Memory B cell (primary cell): ENCODE measurements around the gene TLR6.

Experiments used
- ATAC-seq: fragments of 150-1000 bp; cut with Tn5 transposase; 2 replicates; pipeline ENCODE4 v1.10.0; 2021; ENCODE audit warnings: low read depth, mild to moderate bottlenecking, moderate library complexity
- DNase-seq, 2 donors: peaks; one replicate each; pipeline ENCODE4 v3.0.0; 2022; ENCODE audit warnings: low spot score in 2 of 2
- H3K27ac Mint-ChIP-seq: one replicate; pipeline ENCODE4 v1.8.0; 2022; ENCODE audit warnings: mild to moderate bottlenecking, moderate library complexity, mixed read lengths
- H3K27me3 Mint-ChIP-seq: one replicate; pipeline ENCODE4 v1.8.0; 2022; ENCODE audit warnings: mixed read lengths
- H3K36me3 Mint-ChIP-seq: one replicate; pipeline ENCODE4 v1.8.0; 2022; ENCODE audit warnings: mild to moderate bottlenecking, mixed read lengths
- H3K4me1 Mint-ChIP-seq: one replicate; pipeline ENCODE4 v1.8.0; 2022; ENCODE audit warnings: mixed read lengths
- H3K4me3 Mint-ChIP-seq: one replicate; pipeline ENCODE4 v1.8.0; 2022; ENCODE audit warnings: mild to moderate bottlenecking, moderate library complexity, mixed read lengths
- H3K9me3 Mint-ChIP-seq: one replicate; pipeline ENCODE4 v1.8.0; 2022; ENCODE audit warnings: mixed read lengths

The TLR6 gene

GRCh38 chr4:38873290-38873944 lies 16.8 kb upstream of the TLR6 start:
- Mint-ChIP-seq H3K4me1 (peaks cover 10% of the 10 kb centered on the region), H3K27me3 (no peaks in the 10 kb centered on the region), H3K36me3 (no peaks in the 10 kb centered on the region), H3K9me3 (no peaks in the 10 kb centered on the region), H3K4me3 (no peak overlapping the region), H3K27ac (no peak overlapping the region)
- no peak for ATAC-seq
- no peak for DNase-seq

- H3K4me1 Mint-ChIP-seq: peaks cover 12% of the 10 kb centered on the region
- no peaks in the 10 kb centered on the region for H3K9me3 Mint-ChIP-seq
- DNase-seq: no peak
- H3K27me3 Mint-ChIP-seq: no peaks in the 10 kb centered on the region
- no peak for ATAC-seq
- H3K36me3 Mint-ChIP-seq: no peaks in the 10 kb centered on the region
- H3K4me3 Mint-ChIP-seq: no peak overlapping the region
- H3K27ac Mint-ChIP-seq: no peak overlapping the region
Measured at GRCh38 chr4:38872620-38873019, 16.0 kb upstream of the TLR6 start.

GRCh38 chr4:38871593-38871992 lies 15.0 kb upstream of the TLR6 start:
- Mint-ChIP-seq H3K4me3 (no peak overlapping the region), H3K27ac (no peak overlapping the region), H3K36me3 (no peaks in the 10 kb centered on the region), H3K9me3 (no peaks in the 10 kb centered on the region), H3K4me1 (peaks cover 16% of the 10 kb centered on the region), H3K27me3 (no peaks in the 10 kb centered on the region)
- ATAC-seq: no peak
- DNase-seq: no peak

GRCh38 chr4:38870098-38870808 lies 13.6 kb upstream of the TLR6 start:
- H3K27me3 Mint-ChIP-seq: no peaks in the 10 kb centered on the region
- no peaks in the 10 kb centered on the region for H3K9me3 Mint-ChIP-seq
- ATAC-seq: no peak
- peaks cover 18% of the 10 kb centered on the region for H3K4me1 Mint-ChIP-seq
- no peaks in the 10 kb centered on the region for H3K36me3 Mint-ChIP-seq
- H3K27ac Mint-ChIP-seq: peak overlapping the region; percentile 2
- no peak for DNase-seq
- no peak overlapping the region for H3K4me3 Mint-ChIP-seq

GRCh38 chr4:38869511-38869910 lies 12.9 kb upstream of the TLR6 start:
- H3K4me3 Mint-ChIP-seq: no peak overlapping the region
- H3K27ac Mint-ChIP-seq: no peak overlapping the region

GRCh38 chr4:38868059-38868960 lies 11.7 kb upstream of the TLR6 start:
- peak; percentile 50 for ATAC-seq

More at GRCh38 chr4:38869511-38869910, 12.9 kb upstream of the TLR6 start:
- Mint-ChIP-seq H3K4me1 (peaks cover 19% of the 10 kb centered on the region), H3K36me3 (no peaks in the 10 kb centered on the region), H3K27me3 (no peaks in the 10 kb centered on the region), H3K9me3 (no peaks in the 10 kb centered on the region)
- no peak for DNase-seq
- ATAC-seq: no peak

GRCh38 chr4:38867478-38868058 lies 11.0 kb upstream of the TLR6 start, which contains the start of gene FAM114A1:
Gene FAM114A1 (plus strand): TSS chr4:38867806. CDS start chr4:38878079, 10,273 bp downstream.
- Mint-ChIP-seq H3K4me3 (peak within 1 kb of the TSS; percentile 88), H3K27me3 (no peaks in the 10 kb centered on the region), H3K27ac (peak within 1 kb of the TSS; percentile 67), H3K36me3 (no peaks in the 10 kb centered on the region), H3K9me3 (no peaks in the 10 kb centered on the region), H3K4me1 (peaks cover 17% of the 10 kb centered on the region)
- ATAC-seq (peak; percentile 91), DNase-seq (peak; percentile 24 to 36)

More at GRCh38 chr4:38868059-38868960, 11.7 kb upstream of the TLR6 start:
- H3K4me3 Mint-ChIP-seq: peak overlapping the region; percentile 88
- H3K36me3 Mint-ChIP-seq: no peaks in the 10 kb centered on the region
- no peaks in the 10 kb centered on the region for H3K9me3 Mint-ChIP-seq
- peaks cover 17% of the 10 kb centered on the region for H3K4me1 Mint-ChIP-seq
- H3K27me3 Mint-ChIP-seq: no peaks in the 10 kb centered on the region
- DNase-seq: no peak
- peak overlapping the region; percentile 54 for H3K27ac Mint-ChIP-seq

- no peaks in the 10 kb centered on the region for H3K9me3 Mint-ChIP-seq
- no peak for DNase-seq
- peak overlapping the region; percentile 67 for H3K27ac Mint-ChIP-seq
- H3K4me3 Mint-ChIP-seq: peak overlapping the region; percentile 75
- peak; percentile 30 for ATAC-seq
- H3K27me3 Mint-ChIP-seq: no peaks in the 10 kb centered on the region
- H3K36me3 Mint-ChIP-seq: no peaks in the 10 kb centered on the region
- peaks cover 17% of the 10 kb centered on the region for H3K4me1 Mint-ChIP-seq
Measured at GRCh38 chr4:38866973-38867477, 10.4 kb upstream of the TLR6 start.

GRCh38 chr4:38865445-38865844 lies 8.8 kb upstream of the TLR6 start:
- no peak overlapping the region for H3K4me3 Mint-ChIP-seq
- H3K27ac Mint-ChIP-seq: no peak overlapping the region
- DNase-seq: no peak
- ATAC-seq: no peak
- peaks cover 30% of the 10 kb centered on the region for H3K4me1 Mint-ChIP-seq
- H3K27me3 Mint-ChIP-seq: no peaks in the 10 kb centered on the region
- H3K9me3 Mint-ChIP-seq: no peaks in the 10 kb centered on the region
- no peaks in the 10 kb centered on the region for H3K36me3 Mint-ChIP-seq

- Mint-ChIP-seq H3K27ac (no peak overlapping the region), H3K9me3 (no peaks in the 10 kb centered on the region), H3K4me1 (peaks cover 32% of the 10 kb centered on the region), H3K4me3 (no peak overlapping the region), H3K27me3 (no peaks in the 10 kb centered on the region), H3K36me3 (no peaks in the 10 kb centered on the region)
- DNase-seq (no peak), ATAC-seq (no peak)
Measured at GRCh38 chr4:38861791-38862190, 5.2 kb upstream of the TLR6 start.

GRCh38 chr4:38860788-38861424 lies 4.3 kb upstream of the TLR6 start:
- Mint-ChIP-seq H3K4me1 (peaks cover 34% of the 10 kb centered on the region), H3K36me3 (no peaks in the 10 kb centered on the region), H3K4me3 (no peak overlapping the region), H3K9me3 (no peaks in the 10 kb centered on the region), H3K27me3 (no peaks in the 10 kb centered on the region), H3K27ac (peak overlapping the region; percentile 32)
- DNase-seq (peak; percentile 41 to 62), ATAC-seq (peak; percentile 61)

GRCh38 chr4:38859501-38859900 lies 2.9 kb upstream of the TLR6 start:
- Mint-ChIP-seq H3K27me3 (no peaks in the 10 kb centered on the region), H3K27ac (no peak overlapping the region), H3K4me3 (no peak overlapping the region), H3K9me3 (no peaks in the 10 kb centered on the region), H3K36me3 (no peaks in the 10 kb centered on the region), H3K4me1 (peaks cover 31% of the 10 kb centered on the region)
- ATAC-seq (no peak), DNase-seq (no peak)

GRCh38 chr4:38858097-38858420 lies 1.4 kb upstream of the TLR6 start:
- Mint-ChIP-seq H3K36me3 (no peaks in the 10 kb centered on the region), H3K27ac (peak overlapping the region; percentile 81), H3K27me3 (no peaks in the 10 kb centered on the region), H3K4me3 (peak overlapping the region; percentile 59), H3K9me3 (no peaks in the 10 kb centered on the region), H3K4me1 (peaks cover 33% of the 10 kb centered on the region)
- ATAC-seq: no peak
- DNase-seq: no peak
